Endothelial cell of umbilical vein (primary cell): ENCODE measurements around the gene ADAMTS6.

ENCODE experiments used
- EZH2 ChIP-seq: IDR thresholded peaks from 2 replicates; pipeline ENCODE4 v1.6.1; 2012; ENCODE audit warnings: borderline replicate concordance, low read depth, mild to moderate bottlenecking, moderate library complexity, low read length, inconsistent platforms; ENCODE audit not compliant: severe bottlenecking
- FOS ChIP-seq: IDR thresholded peaks from 2 replicates; pipeline ENCODE4 v1.6.1; 2011; ENCODE audit warnings: mild to moderate bottlenecking, low read length, moderate library complexity, borderline replicate concordance; ENCODE audit not compliant: insufficient read depth
- JUN ChIP-seq: IDR thresholded peaks from 2 replicates; pipeline ENCODE4 v1.6.1; 2011; ENCODE audit warnings: borderline replicate concordance, low read depth; ENCODE audit not compliant: insufficient read length, insufficient read depth
- MAX ChIP-seq: IDR thresholded peaks from 2 replicates; pipeline ENCODE4 v1.6.1; 2011; ENCODE audit not compliant: insufficient read depth, insufficient read length
- POLR2A ChIP-seq: IDR thresholded peaks from 2 replicates; pipeline ENCODE4 v1.6.1; 2012; ENCODE audit warnings: low read depth, mild to moderate bottlenecking, control low read depth, low read length
- POLR2AphosphoS5 ChIP-seq: IDR thresholded peaks from 2 replicates; pipeline ENCODE4 v1.6.1; 2012; ENCODE audit warnings: low read depth, mild to moderate bottlenecking, control low read depth, low read length, moderate library complexity; ENCODE audit not compliant: insufficient read depth
- TF ChIP-seq, protein P1 (sequence below), 2 donors: IDR thresholded peaks; 1 replicate in 1 of 2; 2 replicates in 1 of 2; pipeline ENCODE4 v1.5.1; 2011; ENCODE audit warnings: low read length in 2 of 2, mild to moderate bottlenecking in 2 of 2, moderate library complexity in 2 of 2, control low read depth in 1 of 2, inconsistent platforms in 1 of 2, low read depth in 1 of 2; ENCODE audit not compliant: insufficient read depth in 1 of 2; ENCODE audit errors: extremely low read depth in 1 of 2

DNA sequence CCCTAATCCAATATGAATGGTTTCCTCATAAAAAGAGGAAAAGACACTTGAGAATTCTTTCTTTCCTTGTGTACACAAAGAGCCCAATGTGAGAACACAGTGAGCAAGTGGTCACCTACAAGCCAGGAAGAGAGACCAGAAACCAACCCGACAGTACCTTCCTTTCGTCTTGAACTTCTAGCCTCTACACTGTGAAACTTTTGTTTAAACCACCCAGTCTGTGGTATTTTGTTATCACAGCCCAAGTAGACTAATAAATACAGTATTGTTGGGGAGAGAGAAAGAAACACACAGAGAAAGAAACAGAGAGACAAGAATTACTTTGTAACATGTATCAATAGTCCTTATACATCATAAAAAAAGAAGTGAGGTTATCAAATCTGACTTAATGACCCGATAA is 44.0 kb upstream of the ADAMTS6 start:
- TF ChIP-seq, protein P1, sequence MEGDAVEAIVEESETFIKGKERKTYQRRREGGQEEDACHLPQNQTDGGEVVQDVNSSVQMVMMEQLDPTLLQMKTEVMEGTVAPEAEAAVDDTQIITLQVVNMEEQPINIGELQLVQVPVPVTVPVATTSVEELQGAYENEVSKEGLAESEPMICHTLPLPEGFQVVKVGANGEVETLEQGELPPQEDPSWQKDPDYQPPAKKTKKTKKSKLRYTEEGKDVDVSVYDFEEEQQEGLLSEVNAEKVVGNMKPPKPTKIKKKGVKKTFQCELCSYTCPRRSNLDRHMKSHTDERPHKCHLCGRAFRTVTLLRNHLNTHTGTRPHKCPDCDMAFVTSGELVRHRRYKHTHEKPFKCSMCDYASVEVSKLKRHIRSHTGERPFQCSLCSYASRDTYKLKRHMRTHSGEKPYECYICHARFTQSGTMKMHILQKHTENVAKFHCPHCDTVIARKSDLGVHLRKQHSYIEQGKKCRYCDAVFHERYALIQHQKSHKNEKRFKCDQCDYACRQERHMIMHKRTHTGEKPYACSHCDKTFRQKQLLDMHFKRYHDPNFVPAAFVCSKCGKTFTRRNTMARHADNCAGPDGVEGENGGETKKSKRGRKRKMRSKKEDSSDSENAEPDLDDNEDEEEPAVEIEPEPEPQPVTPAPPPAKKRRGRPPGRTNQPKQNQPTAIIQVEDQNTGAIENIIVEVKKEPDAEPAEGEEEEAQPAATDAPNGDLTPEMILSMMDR (IDR thresholded peaks at IDR 0.05; ENCODE audit: extremely low read depth in 1 of 2, insufficient read depth in 1 of 2, low read depth in 1 of 2, low read length in 2 of 2), result no peak
- no peak for TF ChIP-seq EZH2
- no peak for TF ChIP-seq MAX
- TF ChIP-seq POLR2A, result no peak
- TF ChIP-seq POLR2AphosphoS5, result no peak
- TF ChIP-seq FOS, result no peak
- TF ChIP-seq JUN, result no peak
